Measurements from ENCODE around the gene OR4C16.

The OR4C16 gene

GRCh38 chr11:55571828-55572227 is at the start of gene OR4C16:
Gene OR4C16, plus strand, starts transcription at chr11:55572128. Its CDS starts 0 bp downstream, at chr11:55572128.
- DNase-seq (ENCODE audit: low read depth): no peak

GRCh38 chr11:55554169-55554568 is 17.8 kb upstream of the OR4C16 start, which contains the start of gene OR4C15:
Gene OR4C15, plus strand, starts transcription at chr11:55554469. Its CDS starts 0 bp downstream, at chr11:55554469.
- no peak for DNase-seq (ENCODE audit: low read depth)

GRCh38 chr11:55572548-55572947 is 620 bp downstream of the OR4C16 start:
- no peak for DNase-seq (ENCODE audit: low read depth)

GRCh38 chr11:55607545-55607944 is 35.6 kb downstream of the OR4C16 start, which contains the start of gene OR4C11:
Gene OR4C11, minus strand, starts transcription at chr11:55607645. Its CDS starts 3,272 bp downstream, at chr11:55604373.
- DNase-seq (ENCODE audit: low read depth): no peak
